HEK293 (cell line): ENCODE data around the gene MACROH2A2.

Experiments
- HOXA7 ChIP-seq: sonication (generic); formaldehyde crosslinking; IDR thresholded peaks from 2 replicates; pipeline ENCODE4 v1.8.1; 2022; ENCODE audit warnings: missing genetic modification reagents, borderline replicate concordance
- HOXC10 ChIP-seq: sonication (generic); formaldehyde crosslinking; IDR thresholded peaks from 2 replicates; pipeline ENCODE4 v1.8.1; 2023; ENCODE audit warnings: mild to moderate bottlenecking, missing genetic modification reagents
- HOXD13 ChIP-seq: sonication (generic); formaldehyde crosslinking; IDR thresholded peaks from 2 replicates; pipeline ENCODE4 v1.8.0; 2022; ENCODE audit warnings: missing genetic modification reagents, borderline replicate concordance
- KLF1 ChIP-seq: fragments of 450-650 bp; formaldehyde crosslinking; IDR thresholded peaks from 2 replicates; pipeline ENCODE4 v1.5.1; 2016; ENCODE audit warnings: missing biosample characterization, missing genetic modification characterization
- KLF9 ChIP-seq: fragments of 450-650 bp; formaldehyde crosslinking; IDR thresholded peaks from 2 replicates; pipeline ENCODE4 v1.5.1; 2016; ENCODE audit warnings: missing biosample characterization, missing genetic modification characterization, low read depth
- MZF1 ChIP-seq: fragments of 450-650 bp; formaldehyde crosslinking; IDR thresholded peaks from 2 replicates; pipeline ENCODE4 v1.5.1; 2017; ENCODE audit warnings: missing biosample characterization, missing genetic modification characterization, borderline replicate concordance
- TSHZ1 ChIP-seq: fragments of 450-650 bp; formaldehyde crosslinking; IDR thresholded peaks from 2 replicates; pipeline ENCODE4 v1.5.1; 2016; ENCODE audit warnings: missing biosample characterization, missing genetic modification characterization, borderline replicate concordance
- ZBTB21 ChIP-seq: fragments of 450-650 bp; formaldehyde crosslinking; IDR thresholded peaks from 2 replicates; pipeline ENCODE4 v1.5.1; 2017; ENCODE audit warnings: missing biosample characterization, missing genetic modification characterization
- ZBTB26 ChIP-seq: fragments of 450-650 bp; formaldehyde crosslinking; optimal IDR thresholded peaks from 2 replicates; pipeline ENCODE3; 2016; ENCODE audit warnings: missing biosample characterization, mild to moderate bottlenecking, missing genetic modification characterization
- ZBTB49 ChIP-seq: fragments of 450-650 bp; formaldehyde crosslinking; IDR thresholded peaks from 2 replicates; pipeline ENCODE4 v1.5.1; 2016; ENCODE audit warnings: missing biosample characterization, missing genetic modification characterization, low read depth
- ZEB2 ChIP-seq: fragments of 450-650 bp; formaldehyde crosslinking; IDR thresholded peaks from 2 replicates; pipeline ENCODE4 v1.5.1; 2016; ENCODE audit warnings: missing biosample characterization, missing genetic modification characterization
- ZFHX2 ChIP-seq: fragments of 450-650 bp; formaldehyde crosslinking; conservative IDR thresholded peaks from 2 replicates; pipeline ENCODE4 v1.5.1; 2016; ENCODE audit warnings: missing biosample characterization, missing genetic modification characterization
- ZNF23 ChIP-seq: fragments of 450-650 bp; formaldehyde crosslinking; IDR thresholded peaks from 2 replicates; pipeline ENCODE4 v1.5.1; 2016; ENCODE audit warnings: missing biosample characterization, missing genetic modification characterization, borderline replicate concordance
- ZNF248 ChIP-seq: fragments of 450-650 bp; formaldehyde crosslinking; IDR thresholded peaks from 2 replicates; pipeline ENCODE4 v1.5.1; 2017; ENCODE audit warnings: missing biosample characterization, missing genetic modification characterization
- ZNF311 ChIP-seq: fragments of 450-650 bp; formaldehyde crosslinking; IDR thresholded peaks from 2 replicates; pipeline ENCODE4 v1.5.1; 2017; ENCODE audit warnings: missing biosample characterization, missing genetic modification characterization, borderline replicate concordance
- ZNF335 ChIP-seq: fragments of 450-650 bp; formaldehyde crosslinking; conservative IDR thresholded peaks from 2 replicates; pipeline ENCODE4 v1.5.1; 2016; ENCODE audit warnings: missing biosample characterization, missing genetic modification characterization
- ZNF473 ChIP-seq: fragments of 450-650 bp; formaldehyde crosslinking; IDR thresholded peaks from 2 replicates; pipeline ENCODE4 v1.5.1; 2017; ENCODE audit warnings: missing biosample characterization, missing genetic modification characterization
- ZNF514 ChIP-seq: fragments of 450-650 bp; formaldehyde crosslinking; IDR thresholded peaks from 2 replicates; pipeline ENCODE4 v1.5.1; 2016; ENCODE audit warnings: missing biosample characterization, missing genetic modification characterization
- ZNF580 ChIP-seq: fragments of 450-650 bp; formaldehyde crosslinking; IDR thresholded peaks from 2 replicates; pipeline ENCODE4 v1.5.1; 2016; ENCODE audit warnings: missing biosample characterization, missing genetic modification characterization
- ZNF600 ChIP-seq: fragments of 450-650 bp; formaldehyde crosslinking; IDR thresholded peaks from 2 replicates; pipeline ENCODE4 v1.5.1; 2016; ENCODE audit warnings: missing biosample characterization, missing genetic modification characterization
- ZNF623 ChIP-seq: fragments of 450-650 bp; formaldehyde crosslinking; IDR thresholded peaks from 2 replicates; pipeline ENCODE4 v1.5.1; 2016; ENCODE audit warnings: missing biosample characterization, missing genetic modification characterization
- ZNF629 ChIP-seq: fragments of 450-650 bp; formaldehyde crosslinking; IDR thresholded peaks from 2 replicates; pipeline ENCODE4 v1.5.1; 2017; ENCODE audit warnings: missing biosample characterization, missing genetic modification characterization
- ZNF639 ChIP-seq: fragments of 450-650 bp; formaldehyde crosslinking; IDR thresholded peaks from 2 replicates; pipeline ENCODE4 v1.5.1; 2016; ENCODE audit warnings: missing biosample characterization, missing genetic modification characterization
- ZNF747 ChIP-seq: fragments of 450-650 bp; formaldehyde crosslinking; IDR thresholded peaks from 2 replicates; pipeline ENCODE4 v1.5.1; 2016; ENCODE audit warnings: missing biosample characterization, missing genetic modification characterization
- ZNF776 ChIP-seq: fragments of 450-650 bp; formaldehyde crosslinking; IDR thresholded peaks from 2 replicates; pipeline ENCODE4 v1.5.0; 2017; ENCODE audit warnings: missing biosample characterization, missing genetic modification characterization, borderline replicate concordance
- ZNF777 ChIP-seq: fragments of 450-650 bp; formaldehyde crosslinking; IDR thresholded peaks from 2 replicates; pipeline ENCODE4 v1.5.1; 2017; ENCODE audit warnings: missing biosample characterization, missing genetic modification characterization, borderline replicate concordance
- ZNF791 ChIP-seq: fragments of 450-650 bp; formaldehyde crosslinking; IDR thresholded peaks from 2 replicates; pipeline ENCODE4 v1.5.1; 2016; ENCODE audit warnings: missing biosample characterization, missing genetic modification characterization
- ZNF837 ChIP-seq: fragments of 450-650 bp; formaldehyde crosslinking; IDR thresholded peaks from 2 replicates; pipeline ENCODE4 v1.5.1; 2016; ENCODE audit warnings: missing biosample characterization, missing genetic modification characterization
- ZSCAN18 ChIP-seq: fragments of 450-650 bp; formaldehyde crosslinking; IDR thresholded peaks from 2 replicates; pipeline ENCODE4 v1.5.1; 2016; ENCODE audit warnings: missing biosample characterization, missing genetic modification characterization

The MACROH2A2 gene

GRCh38 chr10:70132098-70133029, 79.7 kb downstream of the MACROH2A2 start, which contains the start of gene AIFM2 (continued):
- TF ChIP-seq HOXD13 (CRISPR knock-in tag) (no peak), ZBTB49 (tag by site-specific recombination) (no peak), TSHZ1 (tag by site-specific recombination) (no peak), ZNF629 (tag by site-specific recombination) (peak; percentile 39; the same call in 1 of the 2 replicates), ZEB2 (no peak; the same call in 1 of the 2 replicates), ZNF248 (tag by site-specific recombination) (no peak), ZNF23 (tag by site-specific recombination) (no peak), ZFHX2 (tag by site-specific recombination) (no peak), ZNF514 (tag by site-specific recombination) (no peak), MZF1 (no peak), ZNF776 (no peak), ZNF311 (no peak), ZNF335 (tag by site-specific recombination) (peak; percentile 93), ZNF639 (no peak), KLF1 (tag by site-specific recombination) (peak; percentile 91), KLF9 (tag by site-specific recombination) (peak; percentile 75), ZNF747 (tag by site-specific recombination) (no peak), ZNF837 (no peak), HOXA7 (CRISPR knock-in tag) (no peak), ZNF473 (no peak), ZBTB26 (tag by site-specific recombination) (peak; percentile 92), ZBTB21 (tag by site-specific recombination) (no peak), ZNF777 (tag by site-specific recombination) (no peak; the same call in 1 of the 2 replicates), ZNF580 (tag by site-specific recombination) (no peak), ZNF623 (no peak), HOXC10 (CRISPR knock-in tag) (no peak), ZNF791 (no peak), ZNF600 (peak; percentile 61; the same call in 1 of the 2 replicates), ZSCAN18 (tag by site-specific recombination) (no peak)
